IMR-90 (cell line): ENCODE data around the gene MPPED1. TPM values are rescaled to one million over a fixed set of nuclear protein-coding genes. Genes with fewer than 3 reads are reported as not detected.

Experiments used
- ATAC-seq: fragments of 200-7000 bp; cut with Tn5 transposase; 2 replicates; pipeline ENCODE4 v1.9.1; 2020; ENCODE audit warnings: low read depth, mild to moderate bottlenecking, moderate library complexity
- BruUV-seq: library from RNA; stranded (reverse); fragments of 400-500 nt; replicated peaks from 2 replicates; lab custom pipeline; 2021; lab: Mats Ljungman, UMichigan
- CTCF ChIA-PET: fragments of 300-600 bp; formaldehyde crosslinking; extraction: SDS; loops from one replicate; lab custom pipeline; 2021; ENCODE audit warnings: antibody characterized with exemption; lab: Yijun Ruan, JAX
- POLR2A ChIA-PET: fragments of 300-600 bp; sonication (Branson Sonifier 250); formaldehyde crosslinking; loops from one replicate; lab custom pipeline; 2022; ENCODE audit warnings: antibody characterized with exemption; ENCODE audit not compliant: unreplicated experiment; lab: Charles Lee
- DNase-seq: peaks from one replicate; pipeline ENCODE4 v3.0.0; 2013
- H2AFZ ChIP-seq: replicated peaks from 2 replicates; pipeline ENCODE3; 2013; ENCODE audit warnings: low read length, mild to moderate bottlenecking; ENCODE audit not compliant: poor library complexity
- H2AK5ac ChIP-seq: 2 replicates; pipeline ENCODE4 v1.6.1; 2013; ENCODE audit warnings: low read depth, low read length, inconsistent platforms
- H2AK9ac ChIP-seq: replicated peaks from 2 replicates; pipeline ENCODE3; 2013; ENCODE audit warnings: mild to moderate bottlenecking, low read depth, low read length, moderate library complexity; ENCODE audit not compliant: poor library complexity
- H2BK120ac ChIP-seq: 2 replicates; pipeline ENCODE4 v1.6.1; 2013; ENCODE audit warnings: low read depth, low read length, inconsistent platforms
- H2BK15ac ChIP-seq: 3 replicates; pipeline ENCODE4 v1.6.1; 2013; ENCODE audit warnings: low read depth, low read length, inconsistent platforms
- H2BK20ac ChIP-seq: 2 replicates; pipeline ENCODE4 v1.6.1; 2013; ENCODE audit warnings: low read depth, mild to moderate bottlenecking, inconsistent platforms, low read length, moderate library complexity
- H2BK5ac ChIP-seq: 2 replicates; pipeline ENCODE4 v1.6.1; 2013; ENCODE audit warnings: mild to moderate bottlenecking, low read depth, low read length, inconsistent platforms; ENCODE audit not compliant: poor library complexity, severe bottlenecking
- H3K14ac ChIP-seq: replicated peaks from 2 replicates; pipeline ENCODE4 v1.6.1; 2013; ENCODE audit warnings: low read depth, low read length, inconsistent platforms
- H3K18ac ChIP-seq: 2 replicates; pipeline ENCODE4 v1.6.1; 2013; ENCODE audit warnings: low read depth, low read length, control low read depth
- H3K23ac ChIP-seq: 2 replicates; pipeline ENCODE4 v1.6.1; 2013; ENCODE audit warnings: low read depth, low read length, inconsistent platforms
- H3K27ac ChIP-seq: 2 replicates; pipeline ENCODE4 v1.5.1; 2013; ENCODE audit warnings: mild to moderate bottlenecking, control low read depth, low read length; ENCODE audit not compliant: insufficient read depth
- H3K27me3 ChIP-seq: 2 replicates; pipeline ENCODE4 v1.6.1; 2013; ENCODE audit warnings: low read length; ENCODE audit not compliant: control insufficient read depth, insufficient read depth
- H3K36me3 ChIP-seq: 2 replicates; pipeline ENCODE4 v1.6.1; 2013; ENCODE audit warnings: low read length, mixed read lengths; ENCODE audit not compliant: control insufficient read depth, insufficient read depth
- H3K4ac ChIP-seq: 2 replicates; pipeline ENCODE4 v1.6.1; 2013; ENCODE audit warnings: low read depth, low read length, inconsistent platforms
- H3K4me1 ChIP-seq: 2 replicates; pipeline ENCODE4 v1.6.1; 2013; ENCODE audit warnings: low read length, mixed read lengths; ENCODE audit not compliant: control insufficient read depth, insufficient read depth
- H3K4me2 ChIP-seq: 2 replicates; pipeline ENCODE4 v1.6.1; 2013; ENCODE audit warnings: low read depth, mild to moderate bottlenecking, control low read depth, low read length, moderate library complexity
- H3K4me3 ChIP-seq: 2 replicates; pipeline ENCODE4 v1.5.1; 2013; ENCODE audit warnings: low read depth, mild to moderate bottlenecking, control low read depth, low read length, moderate library complexity; ENCODE audit not compliant: insufficient read depth
- H3K56ac ChIP-seq: 2 replicates; pipeline ENCODE4 v1.6.1; 2013; ENCODE audit warnings: low read length, inconsistent platforms; ENCODE audit not compliant: insufficient read depth; ENCODE audit errors: extremely low read depth
- H3K79me1 ChIP-seq, 2 experiments: 2 replicates each; pipeline ENCODE4 v1.6.1; 2013; ENCODE audit warnings: low read length in 2 of 2, inconsistent platforms in 1 of 2, low read depth in 1 of 2
- H3K9ac ChIP-seq: 2 replicates; pipeline ENCODE4 v1.6.1; 2013; ENCODE audit warnings: low read depth, low read length, control low read depth
- H3K9me1 ChIP-seq: 2 replicates; pipeline ENCODE4 v1.6.1; 2013; ENCODE audit warnings: low read length, inconsistent platforms; ENCODE audit not compliant: insufficient read depth
- H3K9me3 ChIP-seq: 2 replicates; pipeline ENCODE4 v1.6.1; 2013; ENCODE audit warnings: low read length; ENCODE audit not compliant: control insufficient read depth, insufficient read depth
- H4K20me1 ChIP-seq: 2 replicates; pipeline ENCODE4 v1.6.1; 2013; ENCODE audit warnings: low read length, inconsistent platforms; ENCODE audit not compliant: insufficient read depth
- H4K5ac ChIP-seq: 2 replicates; pipeline ENCODE4 v1.6.1; 2013; ENCODE audit warnings: mild to moderate bottlenecking, low read depth, low read length, control low read depth
- H4K8ac ChIP-seq, 2 experiments: 2 replicates each; pipeline ENCODE4 v1.6.1; 2013; ENCODE audit warnings: low read depth in 2 of 2, low read length in 2 of 2, control low read depth in 1 of 2, inconsistent platforms in 1 of 2
- H4K91ac ChIP-seq: 2 replicates; pipeline ENCODE4 v1.6.1; 2013; ENCODE audit warnings: low read depth, low read length, inconsistent platforms; ENCODE audit not compliant: insufficient read depth
- CEBPB ChIP-seq: IDR thresholded peaks from 2 replicates; pipeline ENCODE4 v1.6.1; 2012; ENCODE audit warnings: low read depth, low read length, improper control_type of control experiment
- NFE2L2 ChIP-seq: fragments of 150-350 bp; IDR thresholded peaks from 2 replicates; pipeline ENCODE4 v1.6.1; 2016; ENCODE audit warnings: low read depth, mild to moderate bottlenecking, low read length
- dilution Hi-C: fragments of 300-500 bp; cut with HindIII; formaldehyde crosslinking; loops from one replicate; pipeline ENCODE4 v1.14.3; 2018; ENCODE audit warnings: low sequenced_read_pairs; ENCODE audit not compliant: unreplicated experiment
- in situ Hi-C: fragments of 300-500 bp; cut with MboI; formaldehyde crosslinking; loops from 3 replicates; pipeline ENCODE4 v1.14.3; 2019; ENCODE audit warnings: low sequenced_read_pairs, inconsistent platforms, mixed read lengths
- intact Hi-C: fragments of 100-400 bp; cut with micrococcal nuclease; formaldehyde crosslinking; loops from 2 replicates; pipeline ENCODE4 v1.10.0; 2022
- polyA plus RNA-seq, 3 experiments: library from polyadenylated mRNA; depleted of rRNA; stranded (reverse); fragments of >200 nt; gene quantifications; 2 replicates each; pipeline ENCODE4 v1.2.3, GENCODE V29; 2012; ENCODE audit warnings: low replicate concordance in 1 of 3
- total RNA-seq: library from RNA; depleted of rRNA; stranded (reverse); fragments of >200 nt; gene quantifications from 2 replicates; pipeline ENCODE4 v1.2.3, GENCODE V29; 2012

The MPPED1 gene
- total and polyA plus RNA-seq, 2 of the 4 experiments (the other 2 are of a cell fraction), result not detected

DNA sequence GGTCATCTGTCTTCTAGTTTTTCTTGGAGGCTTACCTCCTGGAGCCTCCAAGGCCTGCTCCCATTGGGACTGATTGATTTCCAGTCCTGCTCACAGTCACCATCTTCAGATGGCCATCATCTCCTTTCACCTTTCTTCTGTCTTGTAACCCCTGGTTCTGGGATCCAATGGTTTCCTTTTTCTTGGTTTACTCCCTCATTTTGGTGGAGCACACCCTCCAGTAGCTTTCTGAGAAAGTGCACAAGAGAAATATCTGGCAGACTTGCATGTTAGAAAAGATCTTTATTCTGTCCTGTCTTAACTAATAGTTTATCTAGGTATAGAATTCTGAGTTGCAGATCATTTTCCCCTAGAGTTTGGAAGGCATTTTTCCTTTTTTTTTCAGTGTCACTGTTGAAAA lies 50.9 kb downstream of the MPPED1 start:
- H3K9me3 ChIP-seq, result peaks cover 1% of the 10 kb centered on the region; the same call in 1 of the 2 replicates
- H3K4me2 ChIP-seq, result no peak overlapping the region
- no peaks in the 10 kb centered on the region for H4K20me1 ChIP-seq
- no peak overlapping the region for H2BK5ac ChIP-seq
- H2AFZ ChIP-seq, result no peak overlapping the region
- H3K14ac ChIP-seq, result no peak overlapping the region
- POLR2A ChIA-PET, result no interaction called here
- H2BK120ac ChIP-seq, result no peak overlapping the region
- no peak overlapping the region for H4K5ac ChIP-seq
- H3K4ac ChIP-seq, result no peak overlapping the region
- no peaks in the 10 kb centered on the region for H3K79me1 ChIP-seq
- DNase-seq (no peak), ATAC-seq (no peak)
- H3K27me3 ChIP-seq, result no peaks in the 10 kb centered on the region; the same call in 1 of the 2 replicates
- H2AK9ac ChIP-seq, result no peak overlapping the region
- BruUV-seq, result no TSS peak
- no peak overlapping the region for H2AK5ac ChIP-seq
- H4K8ac ChIP-seq, result no peak overlapping the region
- in situ Hi-C loops (no loop called here), intact Hi-C loops (no loop called here), dilution Hi-C loops (no loop called here)
- H3K27ac ChIP-seq, result no peak overlapping the region
- no peak overlapping the region for H3K23ac ChIP-seq
- no peak overlapping the region for H2BK15ac ChIP-seq
- H3K36me3 ChIP-seq, result no peaks in the 10 kb centered on the region
- H3K4me3 ChIP-seq, result no peak overlapping the region
- H3K9me1 ChIP-seq, result no peaks in the 10 kb centered on the region
- no peaks in the 10 kb centered on the region for H3K4me1 ChIP-seq
- H3K18ac ChIP-seq, result no peak overlapping the region
- no peak for TF ChIP-seq NFE2L2
- no peak for TF ChIP-seq CEBPB
- no peak overlapping the region for H4K91ac ChIP-seq
- no peak overlapping the region for H3K56ac ChIP-seq
- CTCF ChIA-PET, result no interaction called here
- H2BK20ac ChIP-seq, result no peak overlapping the region
- H3K9ac ChIP-seq, result no peak overlapping the region
